Stromal cell of bone marrow (primary cell): ENCODE data around the gene EPHB3.

Experiments
- DNase-seq: peaks from one replicate; pipeline ENCODE4 v3.0.0-alpha.2; 2012; ENCODE audit warnings: low read depth

Gene EPHB3

DNA sequence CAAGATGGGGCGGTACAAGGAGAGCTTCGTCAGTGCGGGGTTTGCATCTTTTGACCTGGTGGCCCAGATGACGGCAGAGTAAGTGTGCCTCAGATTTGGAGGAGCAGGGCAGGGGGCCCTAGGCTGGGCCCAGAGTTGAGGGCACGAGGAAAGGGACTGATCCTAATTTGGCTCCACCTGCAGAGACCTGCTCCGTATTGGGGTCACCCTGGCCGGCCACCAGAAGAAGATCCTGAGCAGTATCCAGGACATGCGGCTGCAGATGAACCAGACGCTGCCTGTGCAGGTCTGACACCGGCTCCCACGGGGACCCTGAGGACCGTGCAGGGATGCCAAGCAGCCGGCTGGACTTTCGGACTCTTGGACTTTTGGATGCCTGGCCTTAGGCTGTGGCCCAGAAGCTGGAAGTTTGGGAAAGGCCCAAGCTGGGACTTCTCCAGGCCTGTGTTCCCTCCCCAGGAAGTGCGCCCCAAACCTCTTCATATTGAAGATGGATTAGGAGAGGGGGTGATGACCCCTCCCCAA is 19.8 kb downstream of the EPHB3 start:
- DNase-seq, result no peak

DNA sequence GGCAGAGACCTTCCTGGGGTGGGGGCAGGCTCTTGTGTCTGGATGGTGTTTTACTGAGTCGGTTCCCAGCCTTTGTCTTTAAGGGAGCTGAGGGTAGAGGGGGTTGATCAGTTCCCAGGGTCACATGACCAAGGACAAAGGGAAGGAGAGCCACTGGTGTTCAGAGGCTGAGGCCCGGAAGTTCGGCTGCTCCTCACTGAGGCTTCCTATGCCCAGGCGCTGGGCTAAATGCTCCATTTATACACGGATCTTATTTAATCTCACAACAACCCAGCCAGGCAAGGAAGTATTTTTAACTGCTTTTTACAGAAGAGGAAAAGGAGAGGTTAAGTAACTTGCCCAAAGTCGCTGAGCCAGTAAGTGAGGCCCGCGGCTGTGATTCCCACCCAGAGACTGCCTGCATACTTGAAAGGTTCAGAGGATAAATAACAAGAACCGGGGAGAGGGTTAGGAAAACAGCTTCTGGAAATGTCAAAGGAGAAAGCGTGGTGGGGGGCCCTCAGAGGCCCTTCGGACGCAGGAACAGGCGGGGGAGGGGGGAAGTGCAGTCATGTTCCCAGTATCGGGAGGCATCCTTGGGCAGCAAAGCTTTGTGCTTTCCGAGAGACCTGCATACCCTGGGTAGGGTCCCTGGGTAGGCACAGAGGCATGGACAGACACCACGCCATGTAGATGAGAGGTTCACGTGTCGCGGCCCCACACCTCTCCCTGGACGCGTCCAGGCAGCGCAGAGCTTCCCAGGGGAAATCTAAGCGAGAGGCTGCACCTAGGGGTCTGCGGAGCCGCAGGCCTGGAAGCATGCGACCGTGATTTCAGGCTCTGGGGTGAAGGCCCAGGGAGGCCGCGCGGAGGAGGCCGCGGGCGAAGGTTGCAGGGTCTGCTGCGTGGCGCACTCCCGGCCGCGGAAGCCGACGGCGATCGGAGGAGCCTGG is 21.3 kb downstream of the EPHB3 start:
- DNase-seq, result peak; percentile 62

GRCh38 chr3:184583578-184584451 is 22.2 kb downstream of the EPHB3 start:
- DNase-seq, result no peak

DNA sequence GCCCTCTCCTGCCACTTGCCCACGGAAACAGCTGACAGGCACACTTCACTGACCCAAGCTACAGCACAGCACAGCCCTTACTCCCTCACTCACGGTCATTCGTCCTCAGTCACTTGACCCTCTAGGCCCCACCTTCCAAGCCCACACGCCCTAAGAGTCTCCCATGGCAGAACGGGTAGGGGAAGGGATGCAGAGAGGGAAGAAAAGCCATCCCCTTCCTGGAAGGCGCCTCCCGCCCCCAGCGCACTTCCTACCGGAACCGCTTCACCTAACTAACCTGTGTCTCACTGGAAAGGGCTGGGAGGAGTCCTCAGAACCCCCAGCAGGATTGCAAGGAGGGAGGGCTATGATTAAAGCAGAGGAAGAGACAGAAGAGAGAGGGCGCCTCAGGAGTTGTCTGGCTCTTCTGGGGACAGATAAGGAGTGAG is 22.9 kb downstream of the EPHB3 start:
- DNase-seq, result no peak

- DNase-seq, result no peak
Measured at GRCh38 chr3:184585545-184585944, 24.0 kb downstream of the EPHB3 start.

- no peak for DNase-seq
Measured at GRCh38 chr3:184586851-184587250, 25.3 kb downstream of the EPHB3 start.

GRCh38 chr3:184588776-184589175 is 27.2 kb downstream of the EPHB3 start:
- no peak for DNase-seq

DNA sequence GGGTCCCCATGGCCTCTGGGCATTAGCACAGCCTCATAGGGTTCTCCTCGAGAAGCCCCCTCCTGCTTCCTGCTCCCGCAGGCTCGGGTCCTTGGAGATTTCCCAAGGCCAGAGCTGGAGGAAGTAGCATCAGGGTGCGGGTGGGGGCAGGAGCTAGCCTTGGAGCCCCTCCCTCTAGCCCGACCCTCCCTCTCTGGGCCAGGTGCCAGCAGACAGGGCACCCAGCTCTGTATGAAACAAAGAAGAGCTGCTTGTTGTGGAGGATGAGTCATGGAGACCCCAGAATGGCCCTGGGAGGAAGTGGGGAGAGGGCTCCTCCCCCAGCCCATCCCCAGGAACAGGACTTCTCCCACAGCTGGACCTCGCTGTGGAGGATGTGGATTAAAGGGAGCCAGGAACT is 29.2 kb downstream of the EPHB3 start:
- no peak for DNase-seq

GRCh38 chr3:184591789-184592188 is 30.2 kb downstream of the EPHB3 start:
- no peak for DNase-seq

DNA sequence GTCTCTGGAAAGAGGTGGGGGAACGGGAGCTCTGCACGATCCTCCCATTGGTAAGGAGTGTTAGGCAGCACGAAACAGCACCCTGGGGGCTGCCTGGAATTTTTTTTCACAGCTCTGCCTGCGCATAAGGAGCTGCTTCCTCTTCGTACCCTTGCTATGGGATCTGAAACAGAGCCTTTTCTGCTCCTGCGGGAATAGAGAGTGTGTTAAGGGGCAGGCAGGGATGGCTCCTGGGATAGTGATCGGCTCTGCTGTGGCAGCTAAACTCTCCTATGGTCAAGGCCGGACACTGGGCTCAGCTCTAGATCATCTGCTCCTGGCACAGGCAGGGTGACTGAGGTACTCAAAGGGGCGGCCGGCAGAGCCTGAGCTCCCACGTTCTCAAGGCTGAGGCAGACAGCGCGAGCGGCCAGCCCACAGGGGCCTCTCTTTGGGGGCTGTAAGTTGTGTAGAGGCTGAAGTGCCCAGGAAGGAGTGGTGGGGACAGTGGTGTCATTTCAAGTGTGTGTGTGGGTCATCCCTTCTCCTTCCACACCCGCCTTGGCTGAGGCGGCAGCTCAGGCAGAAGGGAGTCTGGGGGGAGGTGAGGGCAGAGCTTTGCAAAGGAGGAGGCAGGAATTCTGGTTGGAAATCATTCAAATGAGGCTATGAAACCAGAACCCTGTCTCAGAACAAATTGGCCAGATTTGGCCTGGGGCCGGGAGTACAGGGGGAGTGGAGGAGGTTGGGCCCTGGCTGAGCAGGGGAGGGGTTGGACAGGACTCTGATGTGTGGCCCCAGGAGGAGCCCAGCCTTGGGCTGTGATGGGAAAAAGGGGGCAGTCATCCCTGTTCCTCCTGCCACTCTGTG is 31.0 kb downstream of the EPHB3 start:
- DNase-seq, result no peak

DNA sequence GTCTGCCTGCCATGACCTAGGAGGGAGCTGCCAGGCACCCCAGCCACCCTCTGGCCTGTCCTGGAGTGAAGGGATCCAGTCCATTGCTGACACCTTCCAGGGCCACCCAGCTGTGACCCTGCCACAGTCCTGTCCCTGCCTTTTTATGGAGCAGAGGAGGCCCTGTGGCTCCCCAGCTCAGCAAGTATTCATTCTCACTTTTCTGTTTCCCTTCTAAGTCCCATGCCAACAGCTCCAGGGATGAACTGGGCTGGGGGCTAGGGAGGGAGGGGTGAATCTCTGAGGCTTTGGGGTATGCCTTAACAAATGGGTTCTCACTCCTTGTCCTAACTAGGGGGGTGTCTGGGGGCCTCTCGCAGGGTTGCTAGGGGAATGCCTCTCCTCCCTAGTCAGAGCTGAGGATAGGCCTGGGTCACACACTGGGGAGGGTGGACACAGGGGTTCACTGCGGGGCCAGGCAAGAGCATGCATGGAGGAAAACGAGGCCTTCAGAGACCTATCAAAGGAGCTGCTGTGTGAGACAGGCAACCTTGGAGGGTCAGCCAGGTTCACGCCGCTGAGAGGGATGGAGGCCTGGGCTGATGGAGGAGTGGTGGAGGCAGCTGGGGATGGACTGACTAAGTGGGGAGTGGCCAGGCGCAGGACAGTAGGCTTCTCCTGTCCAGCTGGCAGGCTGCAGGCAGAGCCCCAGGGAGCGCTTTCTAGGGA is 31.8 kb downstream of the EPHB3 start:
- DNase-seq, result no peak

- DNase-seq, result no peak
Measured at GRCh38 chr3:184593928-184594303, 32.3 kb downstream of the EPHB3 start.

GRCh38 chr3:184594371-184595001 is 32.9 kb downstream of the EPHB3 start:
- DNase-seq, result no peak

DNA sequence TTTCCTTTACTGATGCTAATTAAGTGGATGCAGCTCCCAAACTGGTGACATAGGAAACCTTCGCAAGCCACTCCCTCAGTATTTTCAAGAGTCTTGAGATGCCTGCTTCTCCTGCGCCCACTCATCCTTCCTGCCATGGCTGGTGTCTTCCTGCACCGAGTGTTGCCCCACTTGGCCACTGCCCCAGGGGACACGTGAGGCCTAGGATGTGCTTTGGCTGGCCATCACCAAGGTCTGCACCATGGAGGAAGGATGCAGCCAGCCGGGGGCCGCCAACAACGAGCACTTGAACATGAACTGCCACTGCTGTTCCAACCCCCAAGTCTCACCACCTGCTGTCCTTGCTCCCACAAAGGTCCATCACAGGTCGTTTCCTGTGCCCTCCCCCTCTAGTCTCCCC is 34.1 kb downstream of the EPHB3 start:
- DNase-seq, result no peak

GRCh38 chr3:184596233-184596632 is 34.6 kb downstream of the EPHB3 start:
- DNase-seq, result no peak

GRCh38 chr3:184596886-184597575 is 35.4 kb downstream of the EPHB3 start:
- no peak for DNase-seq

- DNase-seq, result no peak
Measured at GRCh38 chr3:184597829-184598573, 36.4 kb downstream of the EPHB3 start.

DNA sequence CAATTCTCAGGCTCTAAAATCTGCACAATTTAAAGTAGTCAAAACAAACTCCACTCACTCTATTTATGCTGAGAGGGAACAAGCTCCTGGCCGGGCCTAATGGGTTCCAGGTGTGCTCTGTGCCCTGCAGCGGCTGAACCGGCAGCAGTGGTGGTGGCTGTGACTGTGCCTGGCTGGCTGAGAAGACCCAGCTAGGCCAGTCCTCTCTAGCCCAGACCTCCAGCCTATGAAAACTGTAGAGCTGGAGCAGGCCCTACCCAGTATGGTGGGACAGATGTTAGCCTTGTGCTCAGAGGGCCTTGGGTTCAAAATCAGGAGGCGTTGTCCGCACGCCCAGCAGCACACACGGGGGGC is 37.0 kb downstream of the EPHB3 start:
- no peak for DNase-seq

- DNase-seq, result no peak
Measured at GRCh38 chr3:184599143-184599542, 37.6 kb downstream of the EPHB3 start.
